HepG2 (cell line): ENCODE measurements around the gene DENND4B. TPM values are rescaled to one million over a fixed set of nuclear protein-coding genes. Genes with fewer than 3 reads are reported as not detected.

ENCODE experiments used
- AHR ChIP-seq: IDR thresholded peaks from 2 replicates; pipeline ENCODE4 v1.6.1; 2018; ENCODE audit warnings: missing genetic modification reagents, missing compliant biosample characterization
- FOXO4 ChIP-seq: sonication (generic); formaldehyde crosslinking; conservative IDR thresholded peaks from 2 replicates; pipeline ENCODE4 v1.8.1; 2023; ENCODE audit warnings: missing genetic modification reagents
- KDM5B ChIP-seq: sonication (generic); formaldehyde crosslinking; IDR thresholded peaks from 2 replicates; pipeline ENCODE4 v1.4.0; 2020; ENCODE audit warnings: missing genetic modification reagents, mild to moderate bottlenecking, borderline replicate concordance
- MBNL3 ChIP-seq: fragments of 250-450 bp; sonication (Bioruptor Pico); conservative IDR thresholded peaks from 2 replicates; pipeline ENCODE4 v1.8.0; 2022; ENCODE audit warnings: mild to moderate bottlenecking, inconsistent platforms
- MED13 ChIP-seq: sonication (generic); formaldehyde crosslinking; IDR thresholded peaks from 2 replicates; pipeline ENCODE4 v1.5.0; 2020; ENCODE audit warnings: missing genetic modification reagents
- MTA3 ChIP-seq: sonication (generic); formaldehyde crosslinking; IDR thresholded peaks from 2 replicates; pipeline ENCODE4 v1.4.0; 2020; ENCODE audit warnings: missing genetic modification reagents
- NFIC ChIP-seq: IDR thresholded peaks from 2 replicates; pipeline ENCODE4 v1.6.1; 2012; ENCODE audit warnings: mild to moderate bottlenecking, low read length, inconsistent platforms
- NFKB2 ChIP-seq: sonication (generic); formaldehyde crosslinking; IDR thresholded peaks from 2 replicates; pipeline ENCODE4 v1.4.0; 2020; ENCODE audit warnings: missing genetic modification reagents, borderline replicate concordance
- NFKBIZ ChIP-seq: IDR thresholded peaks from 2 replicates; pipeline ENCODE4 v1.6.1; 2018; ENCODE audit warnings: missing genetic modification reagents, missing compliant biosample characterization
- ONECUT2 ChIP-seq: sonication (generic); formaldehyde crosslinking; IDR thresholded peaks from 2 replicates; pipeline ENCODE4 v1.4.0; 2020; ENCODE audit warnings: missing genetic modification reagents
- RFXAP ChIP-seq: sonication (generic); formaldehyde crosslinking; IDR thresholded peaks from 2 replicates; pipeline ENCODE4 v1.4.0; 2020; ENCODE audit warnings: missing genetic modification reagents, borderline replicate concordance
- SMYD3 ChIP-seq: sonication (generic); formaldehyde crosslinking; IDR thresholded peaks from 2 replicates; pipeline ENCODE4 v1.8.1; 2023; ENCODE audit warnings: mild to moderate bottlenecking, missing genetic modification reagents
- SRSF4 ChIP-seq: fragments of 200-400 bp; formaldehyde crosslinking; IDR thresholded peaks from one replicate; pipeline ENCODE4 v1.6.1; 2018; ENCODE audit warnings: mild to moderate bottlenecking, low read depth, low read length, moderate library complexity; ENCODE audit not compliant: poor library complexity, severe bottlenecking
- THYN1 ChIP-seq: sonication (generic); formaldehyde crosslinking; IDR thresholded peaks from 2 replicates; pipeline ENCODE4 v1.8.1; 2023; ENCODE audit warnings: low read depth, mild to moderate bottlenecking, moderate library complexity, missing genetic modification reagents, borderline replicate concordance
- TRIM22 ChIP-seq: fragments of 450-650 bp; IDR thresholded peaks from 2 replicates; pipeline ENCODE4 v1.6.1; 2017
- XBP1 ChIP-seq: sonication (generic); formaldehyde crosslinking; IDR thresholded peaks from 2 replicates; pipeline ENCODE4 v1.5.0; 2020; ENCODE audit warnings: missing genetic modification reagents
- ZFP37 ChIP-seq: sonication (generic); formaldehyde crosslinking; IDR thresholded peaks from 2 replicates; pipeline ENCODE4 v1.4.0; 2020; ENCODE audit warnings: missing genetic modification reagents, borderline replicate concordance
- ZNF274 ChIP-seq: sonication (generic); formaldehyde crosslinking; IDR thresholded peaks from 2 replicates; pipeline ENCODE4 v1.5.1; 2020; ENCODE audit warnings: mild to moderate bottlenecking, missing genetic modification reagents
- ZNF280D ChIP-seq: sonication (generic); formaldehyde crosslinking; IDR thresholded peaks from 2 replicates; pipeline ENCODE4 v1.5.1; 2020; ENCODE audit warnings: mild to moderate bottlenecking, missing genetic modification reagents
- ZNF564 ChIP-seq: sonication (generic); formaldehyde crosslinking; IDR thresholded peaks from 2 replicates; pipeline ENCODE4 v1.8.1; 2023; ENCODE audit warnings: mild to moderate bottlenecking, missing genetic modification reagents
- ZNF614 ChIP-seq: IDR thresholded peaks from 2 replicates; pipeline ENCODE4 v1.6.1; 2018; ENCODE audit warnings: missing biosample characterization, missing genetic modification reagents, inconsistent platforms, borderline replicate concordance
- ZNF704 ChIP-seq: sonication (generic); formaldehyde crosslinking; IDR thresholded peaks from 2 replicates; pipeline ENCODE4 v1.8.1; 2023; ENCODE audit warnings: mild to moderate bottlenecking, inconsistent platforms, moderate library complexity, missing genetic modification reagents, borderline replicate concordance
- ZNF775 ChIP-seq: sonication (generic); formaldehyde crosslinking; IDR thresholded peaks from 2 replicates; pipeline ENCODE4 v1.4.0; 2020; ENCODE audit warnings: missing genetic modification reagents, mild to moderate bottlenecking, moderate library complexity, borderline replicate concordance
- polyA plus RNA-seq, 8 experiments: library from polyadenylated mRNA; depleted of rRNA in 3 of 8; stranded (reverse) in 7 of 8; unstranded in 1 of 8; fragments of >200 nt; fragmentation: Illumina TruSeq in 4 of 8; extraction: Trizol in 4 of 8; gene quantifications; 2 replicates each; pipeline versions ENCODE4 v1.2.1 to v1.2.3, GENCODE V29; 2011 to 2016; ENCODE audit warnings: low read depth in 4 of 8, missing spikeins in 1 of 8, mixed read lengths in 1 of 8; ENCODE audit not compliant: insufficient read depth in 1 of 8
- total RNA-seq, 5 experiments: library from RNA; depleted of rRNA; stranded (reverse); fragments of >200 nt; fragmentation: Illumina TruSeq; extraction: Trizol; gene quantifications; 2 replicates each; pipeline ENCODE4 v1.2.3, GENCODE V29; 2016; ENCODE audit warnings: low read depth in 1 of 5
- TF ChIP-seq, protein P1 (sequence below): sonication (generic); formaldehyde crosslinking; IDR thresholded peaks from 2 replicates; pipeline ENCODE4 v1.8.1; 2023; ENCODE audit warnings: mild to moderate bottlenecking, missing genetic modification reagents

The DENND4B gene
- total and polyA plus RNA-seq, 2 of the 13 experiments (the other 11 are each of a cell fraction or from before 2014, with no cell fraction given) = 15.1 to 20.3 TPM

DNA sequence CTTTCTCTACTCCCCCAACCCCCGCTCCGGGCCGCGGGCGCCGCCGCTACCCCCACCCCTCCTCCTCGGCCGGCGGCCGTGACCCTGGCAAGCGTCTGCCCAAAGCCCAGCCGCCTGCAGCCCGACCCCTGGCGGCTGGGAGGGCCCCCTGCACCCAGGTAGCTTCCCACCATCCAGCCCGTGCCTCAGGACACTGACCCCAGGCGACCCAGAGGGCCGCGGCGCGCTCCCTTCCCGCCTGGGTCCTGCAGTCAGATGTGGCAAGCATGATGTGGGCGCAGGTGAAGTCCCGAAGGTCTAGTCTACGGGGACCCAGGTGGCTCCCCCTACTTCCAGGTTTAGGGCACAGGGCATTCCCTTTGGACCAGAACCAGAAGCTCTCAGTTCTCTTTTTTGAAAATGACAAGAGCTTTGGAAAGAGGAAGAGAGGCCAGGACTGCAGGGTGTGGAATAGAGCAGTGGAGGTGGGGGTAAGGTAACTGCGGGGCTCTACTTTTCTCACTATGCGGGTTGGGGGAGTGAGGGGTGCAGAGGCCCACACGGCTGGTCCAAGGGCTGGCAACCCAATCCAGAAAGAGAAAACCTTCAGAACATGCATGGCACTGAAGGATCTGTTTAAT lies at the start of gene DENND4B (continued):
- TF ChIP-seq MBNL3 (CRISPR knock-in tag) = no peak
- no peak for TF ChIP-seq THYN1 (CRISPR knock-in tag)
- TF ChIP-seq AHR (CRISPR knock-in tag) = no peak
- no peak for TF ChIP-seq SRSF4
- TF ChIP-seq, protein P1, sequence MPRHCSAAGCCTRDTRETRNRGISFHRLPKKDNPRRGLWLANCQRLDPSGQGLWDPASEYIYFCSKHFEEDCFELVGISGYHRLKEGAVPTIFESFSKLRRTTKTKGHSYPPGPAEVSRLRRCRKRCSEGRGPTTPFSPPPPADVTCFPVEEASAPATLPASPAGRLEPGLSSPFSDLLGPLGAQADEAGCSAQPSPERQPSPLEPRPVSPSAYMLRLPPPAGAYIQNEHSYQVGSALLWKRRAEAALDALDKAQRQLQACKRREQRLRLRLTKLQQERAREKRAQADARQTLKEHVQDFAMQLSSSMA (CRISPR knock-in tag) = no peak
- TF ChIP-seq ZNF704 (CRISPR knock-in tag) = no peak
- no peak for TF ChIP-seq ONECUT2 (CRISPR knock-in tag)
- no peak for TF ChIP-seq TRIM22
- TF ChIP-seq KDM5B (CRISPR knock-in tag) = no peak
- TF ChIP-seq SMYD3 (CRISPR knock-in tag) = no peak
- no peak for TF ChIP-seq NFKB2 (CRISPR knock-in tag)
- TF ChIP-seq ZNF564 (CRISPR knock-in tag) = no peak
- TF ChIP-seq NFKBIZ (CRISPR knock-in tag) = 0 out of 2 replicates have a peak, but pooled peaks have one; percentile 29
- peak; percentile 56; the same call in 1 of the 2 replicates for TF ChIP-seq ZNF614 (CRISPR knock-in tag)
- no peak for TF ChIP-seq XBP1 (CRISPR knock-in tag)
- no peak for TF ChIP-seq ZFP37
- TF ChIP-seq MTA3 (CRISPR knock-in tag) = no peak
- TF ChIP-seq FOXO4 (CRISPR knock-in tag) = no peak
- 0 out of 2 replicates have a peak, but pooled peaks have one; percentile 31 for TF ChIP-seq ZNF280D (CRISPR knock-in tag)
- TF ChIP-seq NFIC = no peak
- no peak for TF ChIP-seq MED13 (CRISPR knock-in tag)
- no peak for TF ChIP-seq ZNF274
- no peak for TF ChIP-seq ZNF775 (CRISPR knock-in tag)
- no peak for TF ChIP-seq RFXAP (CRISPR knock-in tag)
